H9 (cell line): ENCODE data around the gene DCDC2C. TPM values are rescaled to one million over a fixed set of nuclear protein-coding genes. Genes with fewer than 3 reads are reported as not detected.

Experiments used
- DNase-seq: peaks from one replicate; pipeline ENCODE4 v3.0.0-alpha.2; 2017
- H2AFZ ChIP-seq: one replicate; pipeline ENCODE4 v1.6.1; 2013; ENCODE audit warnings: mild to moderate bottlenecking, low read length, control low read depth, moderate library complexity
- H2AK5ac ChIP-seq: 2 replicates; pipeline ENCODE4 v1.6.1; 2013; ENCODE audit warnings: low read length, control low read depth, mixed read lengths; ENCODE audit not compliant: insufficient read length
- H2BK120ac ChIP-seq: one replicate; pipeline ENCODE4 v1.6.1; 2013; ENCODE audit warnings: low read depth, mild to moderate bottlenecking, low read length, control low read depth, inconsistent platforms; ENCODE audit not compliant: poor library complexity, severe bottlenecking
- H2BK12ac ChIP-seq: 2 replicates; pipeline ENCODE4 v1.6.1; 2013; ENCODE audit warnings: low read length, control low read depth, mixed read lengths, low read depth; ENCODE audit not compliant: insufficient read length
- H2BK15ac ChIP-seq: 2 replicates; pipeline ENCODE4 v1.6.1; 2013; ENCODE audit warnings: low read depth, low read length, control low read depth
- H2BK20ac ChIP-seq: one replicate; pipeline ENCODE4 v1.6.1; 2013; ENCODE audit warnings: low read depth, mild to moderate bottlenecking, low read length, control low read depth, inconsistent platforms; ENCODE audit not compliant: poor library complexity, severe bottlenecking
- H2BK5ac ChIP-seq: 2 replicates; pipeline ENCODE4 v1.6.1; 2013; ENCODE audit warnings: low read length, control low read depth, mixed read lengths; ENCODE audit not compliant: insufficient read length
- H3K14ac ChIP-seq: 2 replicates; pipeline ENCODE4 v1.6.1; 2013; ENCODE audit warnings: low read length, control low read depth; ENCODE audit not compliant: insufficient read depth
- H3K18ac ChIP-seq: 2 replicates; pipeline ENCODE4 v1.6.1; 2013; ENCODE audit warnings: low read depth, mild to moderate bottlenecking, mixed read lengths, low read length, control low read depth; ENCODE audit not compliant: insufficient read length
- H3K23ac ChIP-seq: 2 replicates; pipeline ENCODE4 v1.6.1; 2013; ENCODE audit warnings: low read length, control low read depth, mixed read lengths, low read depth; ENCODE audit not compliant: insufficient read length
- H3K23me2 ChIP-seq: 2 replicates; pipeline ENCODE4 v1.6.1; 2013; ENCODE audit warnings: low read depth, mild to moderate bottlenecking, mixed read lengths, low read length, control low read depth; ENCODE audit not compliant: insufficient read length, poor library complexity, severe bottlenecking
- H3K27ac ChIP-seq: 2 replicates; pipeline ENCODE4 v1.5.1; 2013; ENCODE audit warnings: low read length, control low read depth, mixed read lengths, low read depth; ENCODE audit not compliant: insufficient read length
- H3K27me3 ChIP-seq: 2 replicates; pipeline ENCODE4 v1.6.1; 2013; ENCODE audit warnings: low read length, control low read depth, inconsistent platforms; ENCODE audit not compliant: insufficient read depth
- H3K4ac ChIP-seq: 2 replicates; pipeline ENCODE4 v1.6.1; 2013; ENCODE audit warnings: low read depth, mild to moderate bottlenecking, control low read depth, inconsistent platforms, low read length, moderate library complexity
- H3K4me1 ChIP-seq: 2 replicates; pipeline ENCODE4 v1.6.1; 2013; ENCODE audit warnings: low read length, control low read depth, inconsistent platforms; ENCODE audit not compliant: insufficient read depth
- H3K4me2 ChIP-seq: 2 replicates; pipeline ENCODE4 v1.6.1; 2013; ENCODE audit warnings: low read length, control low read depth, mixed read lengths; ENCODE audit not compliant: insufficient read length, insufficient read depth
- H3K56ac ChIP-seq: 2 replicates; pipeline ENCODE4 v1.6.1; 2013; ENCODE audit warnings: low read depth, mild to moderate bottlenecking, mixed read lengths, low read length, control low read depth; ENCODE audit not compliant: insufficient read length
- H3K79me1 ChIP-seq: 2 replicates; pipeline ENCODE4 v1.6.1; 2013; ENCODE audit warnings: low read depth, mild to moderate bottlenecking, moderate library complexity, low read length, control low read depth, inconsistent platforms; ENCODE audit not compliant: insufficient read depth, poor library complexity, severe bottlenecking
- H3K79me2 ChIP-seq: 2 replicates; pipeline ENCODE4 v1.6.1; 2013; ENCODE audit warnings: low read length, control low read depth, inconsistent platforms; ENCODE audit not compliant: insufficient read depth
- H3K9ac ChIP-seq: 2 replicates; pipeline ENCODE4 v1.6.1; 2013; ENCODE audit warnings: low read length, control low read depth, mixed read lengths; ENCODE audit not compliant: insufficient read length; ENCODE audit errors: extremely low read depth
- H3K9me3 ChIP-seq: one replicate; pipeline ENCODE4 v1.6.1; 2013; ENCODE audit warnings: low read depth, low read length, inconsistent platforms; ENCODE audit not compliant: control insufficient read depth
- H3T11ph ChIP-seq: one replicate; pipeline ENCODE4 v1.6.1; 2013; ENCODE audit warnings: mild to moderate bottlenecking, low read length, control low read depth, inconsistent platforms
- H4K20me1 ChIP-seq: one replicate; pipeline ENCODE4 v1.6.1; 2013; ENCODE audit not compliant: control insufficient read depth, insufficient read length, insufficient read depth
- H4K5ac ChIP-seq: 2 replicates; pipeline ENCODE4 v1.6.1; 2013; ENCODE audit warnings: low read depth, mild to moderate bottlenecking, mixed read lengths, low read length, control low read depth; ENCODE audit not compliant: insufficient read length
- H4K8ac ChIP-seq: replicated peaks from 2 replicates; pipeline ENCODE4 v1.6.1; 2013; ENCODE audit warnings: low read length, control low read depth, mixed read lengths, low read depth; ENCODE audit not compliant: insufficient read length
- H4K91ac ChIP-seq: 2 replicates; pipeline ENCODE4 v1.6.1; 2013; ENCODE audit warnings: low read depth, mild to moderate bottlenecking, moderate library complexity, mixed read lengths, low read length, control low read depth; ENCODE audit not compliant: insufficient read length
- H3K27ac Mint-ChIP-seq, 3 experiments: 2 replicates in 2 of 3; 3 replicates in 1 of 3; pipeline ENCODE4 v1.8.0; 2020 to 2021; ENCODE audit warnings: mixed read lengths in 3 of 3, mild to moderate bottlenecking in 1 of 3, moderate library complexity in 1 of 3
- H3K27me3 Mint-ChIP-seq: 2 replicates; pipeline ENCODE4 v1.8.0; 2021; ENCODE audit warnings: low read depth, mild to moderate bottlenecking, moderate library complexity, mixed read lengths
- H3K36me3 Mint-ChIP-seq, 3 experiments: 2 replicates in 2 of 3; 3 replicates in 1 of 3; pipeline ENCODE4 v1.8.0; 2020 to 2021; ENCODE audit warnings: low read depth in 3 of 3, mixed read lengths in 3 of 3; ENCODE audit not compliant: insufficient read depth in 1 of 3
- H3K4me1 Mint-ChIP-seq, 2 experiments: 2 replicates each; pipeline ENCODE4 v1.8.0; 2020; ENCODE audit warnings: mixed read lengths in 2 of 2
- H3K4me3 Mint-ChIP-seq, 2 experiments: 2 replicates in 1 of 2; 3 replicates in 1 of 2; pipeline ENCODE4 v1.8.0; 2020 to 2021; ENCODE audit warnings: mild to moderate bottlenecking in 2 of 2, mixed read lengths in 2 of 2, moderate library complexity in 1 of 2
- H3K9me3 Mint-ChIP-seq, 2 experiments: 2 replicates in 1 of 2; 3 replicates in 1 of 2; pipeline ENCODE4 v1.8.0; 2020; ENCODE audit warnings: mild to moderate bottlenecking in 2 of 2, mixed read lengths in 2 of 2, moderate library complexity in 1 of 2
- WGBS: extraction: QIAGEN DNeasy Blood & Tissue Kit; methylation state at CpG from one replicate; pipeline ENCODE4 v1.1.7; 2013; ENCODE audit warnings: missing lambda C conversion rate, low lambda C conversion rate, mixed read lengths; ENCODE audit not compliant: insufficient read length; ENCODE audit errors: extremely low coverage; 5-methylcytosine and 5-hydroxymethylcytosine counted together
- total RNA-seq: library from RNA; stranded (reverse); gene quantifications from 2 replicates; pipeline ENCODE4 v1.2.1, GENCODE V29; 2021
- TF ChIP-seq, protein P1 (sequence below): fragments of 200-600 bp; sonication (generic); conservative IDR thresholded peaks from 3 replicates; pipeline ENCODE4 v1.8.0; 2021; ENCODE audit warnings: antibody characterized with exemption, mild to moderate bottlenecking

The DCDC2C gene
- total RNA-seq, 1 experiment from 2014 or later = not detected

DNA sequence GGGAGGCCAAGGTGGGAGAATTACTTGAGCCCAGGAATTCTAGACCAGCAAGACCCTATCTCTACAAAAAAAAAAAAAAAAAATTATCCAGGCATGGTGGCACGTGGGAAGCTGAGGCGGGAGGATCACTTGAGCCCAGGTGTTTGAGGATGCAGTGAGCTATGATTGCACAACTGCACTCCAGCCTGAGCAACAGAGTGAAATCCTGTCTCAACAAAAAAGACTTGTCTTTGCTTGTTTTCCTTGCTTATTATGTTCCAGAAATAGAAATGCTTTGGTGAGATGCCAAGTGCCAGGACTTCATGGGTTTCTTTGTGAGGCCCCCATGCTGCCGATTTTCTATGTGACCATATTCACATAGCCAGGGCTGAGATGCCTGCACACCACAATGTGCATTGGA, 9.0 kb downstream of the DCDC2C start:
- H3K9me3 Mint-ChIP-seq = peaks cover 0 to 5% of the 10 kb centered on the region in 2 experiments; a peak in 2 of 5 replicates
- Histone ChIP-seq H3K27me3 (no peaks in the 10 kb centered on the region), H2BK120ac (no peak overlapping the region), H4K20me1 (no peaks in the 10 kb centered on the region), H2BK20ac (no peak overlapping the region), H4K91ac (no peak overlapping the region), H3K23me2 (no peaks in the 10 kb centered on the region), H3K14ac (no peak overlapping the region), H3K9ac (no peak overlapping the region), H2BK5ac (no peak overlapping the region), H2BK12ac (no peak overlapping the region), H2AK5ac (no peak overlapping the region), H3K4me2 (no peak overlapping the region), H3K18ac (no peak overlapping the region), H3K4ac (no peak overlapping the region), H3K23ac (no peak overlapping the region), H4K5ac (no peak overlapping the region), H3K79me2 (no peaks in the 10 kb centered on the region), H3K27ac (no peak overlapping the region), H3K4me1 (no peaks in the 10 kb centered on the region), H3K9me3 (no peaks in the 10 kb centered on the region), H3K79me1 (no peaks in the 10 kb centered on the region), H2AFZ (no peak overlapping the region), H3T11ph (no peak overlapping the region), H3K56ac (no peak overlapping the region), H4K8ac (no peak overlapping the region), H2BK15ac (no peak overlapping the region)
- no CpG with 5 or more reads among the region's 3 CpGs for WGBS
- peaks cover 12% of the 10 kb centered on the region; the same call in 1 of the 2 replicates for H3K27me3 Mint-ChIP-seq
- TF ChIP-seq, protein P1, sequence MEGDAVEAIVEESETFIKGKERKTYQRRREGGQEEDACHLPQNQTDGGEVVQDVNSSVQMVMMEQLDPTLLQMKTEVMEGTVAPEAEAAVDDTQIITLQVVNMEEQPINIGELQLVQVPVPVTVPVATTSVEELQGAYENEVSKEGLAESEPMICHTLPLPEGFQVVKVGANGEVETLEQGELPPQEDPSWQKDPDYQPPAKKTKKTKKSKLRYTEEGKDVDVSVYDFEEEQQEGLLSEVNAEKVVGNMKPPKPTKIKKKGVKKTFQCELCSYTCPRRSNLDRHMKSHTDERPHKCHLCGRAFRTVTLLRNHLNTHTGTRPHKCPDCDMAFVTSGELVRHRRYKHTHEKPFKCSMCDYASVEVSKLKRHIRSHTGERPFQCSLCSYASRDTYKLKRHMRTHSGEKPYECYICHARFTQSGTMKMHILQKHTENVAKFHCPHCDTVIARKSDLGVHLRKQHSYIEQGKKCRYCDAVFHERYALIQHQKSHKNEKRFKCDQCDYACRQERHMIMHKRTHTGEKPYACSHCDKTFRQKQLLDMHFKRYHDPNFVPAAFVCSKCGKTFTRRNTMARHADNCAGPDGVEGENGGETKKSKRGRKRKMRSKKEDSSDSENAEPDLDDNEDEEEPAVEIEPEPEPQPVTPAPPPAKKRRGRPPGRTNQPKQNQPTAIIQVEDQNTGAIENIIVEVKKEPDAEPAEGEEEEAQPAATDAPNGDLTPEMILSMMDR = no peak
- H3K4me1 Mint-ChIP-seq = no peaks in the 10 kb centered on the region
- H3K27ac Mint-ChIP-seq = no peak overlapping the region
- DNase-seq = no peak
- H3K4me3 Mint-ChIP-seq = no peak overlapping the region
- H3K36me3 Mint-ChIP-seq = no peaks in the 10 kb centered on the region
